HG03521 (cell line): ENCODE data around the gene SLC26A8.

Experiments
- ATAC-seq: cut with Tn5 transposase; IDR thresholded peaks from one replicate; pipeline ENCODE4 v1.9.1; 2021; ENCODE audit warnings: mild to moderate bottlenecking, moderate library complexity; ENCODE audit not compliant: unreplicated experiment

SLC26A8 gene

GRCh38 chr6:36023996-36024795, at the start of gene SLC26A8:
Gene SLC26A8 (minus strand): TSS chr6:36024641. CDS start chr6:36019707, 4,934 bp downstream.
- ATAC-seq, result no peak

GRCh38 chr6:36073587-36073986, 49.1 kb upstream of the SLC26A8 start:
- no peak for ATAC-seq

GRCh38 chr6:36072681-36073080, 48.2 kb upstream of the SLC26A8 start:
- ATAC-seq, result no peak

GRCh38 chr6:36071714-36072113, 47.3 kb upstream of the SLC26A8 start:
- no peak for ATAC-seq

GRCh38 chr6:36071281-36071680, 46.8 kb upstream of the SLC26A8 start:
- ATAC-seq, result no peak

- ATAC-seq, result no peak
Measured at GRCh38 chr6:36070252-36070651, 45.8 kb upstream of the SLC26A8 start.

GRCh38 chr6:36069573-36069972, 45.1 kb upstream of the SLC26A8 start:
- ATAC-seq, result no peak

GRCh38 chr6:36068586-36068985, 44.1 kb upstream of the SLC26A8 start:
- no peak for ATAC-seq

- ATAC-seq, result no peak
Measured at GRCh38 chr6:36068012-36068392, 43.6 kb upstream of the SLC26A8 start.

GRCh38 chr6:36067374-36068011, 43.1 kb upstream of the SLC26A8 start:
- ATAC-seq, result no peak

GRCh38 chr6:36066817-36067216, 42.4 kb upstream of the SLC26A8 start:
- no peak for ATAC-seq

- ATAC-seq, result no peak
Measured at GRCh38 chr6:36065916-36066315, 41.5 kb upstream of the SLC26A8 start.

- ATAC-seq, result no peak
Measured at GRCh38 chr6:36064770-36065396, 40.4 kb upstream of the SLC26A8 start.

GRCh38 chr6:36063318-36064060, 39.0 kb upstream of the SLC26A8 start:
- ATAC-seq, result no peak

- no peak for ATAC-seq
Measured at GRCh38 chr6:36062247-36062646, 37.8 kb upstream of the SLC26A8 start.

- no peak for ATAC-seq
Measured at GRCh38 chr6:36061236-36061635, 36.8 kb upstream of the SLC26A8 start.

GRCh38 chr6:36056178-36056577, 31.7 kb upstream of the SLC26A8 start:
- ATAC-seq, result no peak

- no peak for ATAC-seq
Measured at GRCh38 chr6:36054956-36055355, 30.5 kb upstream of the SLC26A8 start.

- no peak for ATAC-seq
Measured at GRCh38 chr6:36054415-36054814, 30.0 kb upstream of the SLC26A8 start.

GRCh38 chr6:36053878-36054277, 29.4 kb upstream of the SLC26A8 start:
- no peak for ATAC-seq

- no peak for ATAC-seq
Measured at GRCh38 chr6:36052097-36052496, 27.7 kb upstream of the SLC26A8 start.
